ENCODE measurements around the gene PLPPR5. TPM values are rescaled to one million over a fixed set of nuclear protein-coding genes. Genes with fewer than 3 reads are reported as not detected.

The PLPPR5 gene
- total RNA-seq, 4 donors from 2014 or later: not detected

- DNase-seq (ENCODE audit: low spot score in 2 of 2): no peak
- H3K4me3 ChIP-seq: no peak overlapping the region
- no peaks in the 10 kb centered on the region for H3K4me1 ChIP-seq
- H3K36me3 ChIP-seq: no peaks in the 10 kb centered on the region
- no peak overlapping the region for H3K27ac ChIP-seq
- H3K27me3 ChIP-seq: no peaks in the 10 kb centered on the region
- TF ChIP-seq POLR2AphosphoS5 (IDR thresholded peaks at IDR 0.05) (no peak), EP300 (IDR thresholded peaks at IDR 0.05) (no peak), CTCF (IDR thresholded peaks at IDR 0.05) (no peak), POLR2A (IDR thresholded peaks at IDR 0.05) (no peak)
- no peaks in the 10 kb centered on the region for H3K9me3 ChIP-seq
- WGBS: 63% methylated on average over 1 of the region's 1 CpG
These were observed 75.2 kb downstream of the PLPPR5 start for GRCh38 chr1:98929437-98929836.

- WGBS: 83% methylated on average over 4 of the region's 4 CpGs
- no peak for DNase-seq (ENCODE audit: low spot score in 2 of 2)
- Histone ChIP-seq H3K27ac (no peak overlapping the region), H3K4me1 (no peaks in the 10 kb centered on the region), H3K9me3 (no peaks in the 10 kb centered on the region), H3K27me3 (no peaks in the 10 kb centered on the region), H3K36me3 (no peaks in the 10 kb centered on the region), H3K4me3 (no peak overlapping the region)
- TF ChIP-seq POLR2A (IDR thresholded peaks at IDR 0.05) (no peak), CTCF (IDR thresholded peaks at IDR 0.05) (no peak), POLR2AphosphoS5 (IDR thresholded peaks at IDR 0.05) (no peak), EP300 (IDR thresholded peaks at IDR 0.05) (no peak)
These were observed 78.1 kb downstream of the PLPPR5 start for GRCh38 chr1:98926597-98926996.

- Histone ChIP-seq H3K4me1 (no peaks in the 10 kb centered on the region), H3K4me3 (no peak overlapping the region), H3K27me3 (no peaks in the 10 kb centered on the region), H3K36me3 (no peaks in the 10 kb centered on the region), H3K27ac (no peak overlapping the region), H3K9me3 (no peaks in the 10 kb centered on the region)
- no peak for TF ChIP-seq POLR2AphosphoS5 (IDR thresholded peaks at IDR 0.05)
- no peak for DNase-seq (ENCODE audit: low spot score in 2 of 2)
- 69% methylated on average over 1 of the region's 1 CpG for WGBS
These were observed 79.7 kb downstream of the PLPPR5 start for GRCh38 chr1:98924977-98925376.

- no peak for TF ChIP-seq POLR2A (IDR thresholded peaks at IDR 0.05)
- TF ChIP-seq EP300 (IDR thresholded peaks at IDR 0.05): no peak
- no peak for TF ChIP-seq CTCF (IDR thresholded peaks at IDR 0.05)
- TF ChIP-seq POLR2AphosphoS5 (IDR thresholded peaks at IDR 0.05): no peak
- WGBS: 85% methylated on average over 4 of the region's 4 CpGs
- no peak for DNase-seq (ENCODE audit: low spot score in 2 of 2)
These were observed 81.0 kb downstream of the PLPPR5 start for GRCh38 chr1:98923667-98924066.

GRCh38 chr1:98921817-98922216 lies 82.8 kb downstream of the PLPPR5 start:
- H3K36me3 ChIP-seq: no peaks in the 10 kb centered on the region
- no peak overlapping the region for H3K27ac ChIP-seq
- DNase-seq (ENCODE audit: low spot score in 2 of 2): no peak
- no peak overlapping the region for H3K4me3 ChIP-seq
- TF ChIP-seq EP300 (IDR thresholded peaks at IDR 0.05): no peak
- TF ChIP-seq POLR2A (IDR thresholded peaks at IDR 0.05): no peak
- no peak for TF ChIP-seq CTCF (IDR thresholded peaks at IDR 0.05)
- TF ChIP-seq POLR2AphosphoS5 (IDR thresholded peaks at IDR 0.05): no peak
- no peaks in the 10 kb centered on the region for H3K9me3 ChIP-seq
- WGBS: 62% methylated on average over 2 of the region's 2 CpGs
- H3K4me1 ChIP-seq: no peaks in the 10 kb centered on the region
- H3K27me3 ChIP-seq: no peaks in the 10 kb centered on the region

More at GRCh38 chr1:98923667-98924066, 81.0 kb downstream of the PLPPR5 start:
- H3K27me3 ChIP-seq: no peaks in the 10 kb centered on the region
- no peaks in the 10 kb centered on the region for H3K9me3 ChIP-seq
- H3K4me1 ChIP-seq: no peaks in the 10 kb centered on the region
- no peak overlapping the region for H3K27ac ChIP-seq
- no peaks in the 10 kb centered on the region for H3K36me3 ChIP-seq
- H3K4me3 ChIP-seq: no peak overlapping the region

- Histone ChIP-seq H3K4me3 (no peak overlapping the region), H3K27me3 (no peaks in the 10 kb centered on the region), H3K36me3 (no peaks in the 10 kb centered on the region), H3K4me1 (no peaks in the 10 kb centered on the region), H3K9me3 (no peaks in the 10 kb centered on the region), H3K27ac (no peak overlapping the region)
- TF ChIP-seq EP300 (IDR thresholded peaks at IDR 0.05) (no peak), POLR2AphosphoS5 (IDR thresholded peaks at IDR 0.05) (no peak), CTCF (IDR thresholded peaks at IDR 0.05) (no peak), POLR2A (IDR thresholded peaks at IDR 0.05) (no peak)
- 34% methylated on average over 2 of the region's 2 CpGs for WGBS
- DNase-seq (ENCODE audit: low spot score in 2 of 2): no peak
These were observed 84.1 kb downstream of the PLPPR5 start for GRCh38 chr1:98920441-98921110.

All from suprapubic skin (tissue), 4 donors.